C4-2B (cell line): ENCODE results near the gene PPP3R1.

Experiments used
- H3K27ac ChIP-seq: fragments of 450-650 bp; 2 replicates; pipeline ENCODE4 v1.5.1; 2017
- CTCF ChIP-seq: fragments of 450-650 bp; conservative IDR thresholded peaks from 2 replicates; pipeline ENCODE4 v1.5.1; 2017; ENCODE audit warnings: mild to moderate bottlenecking
- ZFX ChIP-seq: fragments of 450-650 bp; IDR thresholded peaks from 2 replicates; pipeline ENCODE4 v1.6.1; 2017

The PPP3R1 gene

GRCh38 chr2:68163641-68164040 is 88.7 kb downstream of the PPP3R1 start:
- no peak overlapping the region for H3K27ac ChIP-seq
- TF ChIP-seq ZFX, result no peak
- TF ChIP-seq CTCF, result no peak

GRCh38 chr2:68158134-68158447 is 94.2 kb downstream of the PPP3R1 start:
- TF ChIP-seq CTCF (no peak), ZFX (peak; percentile 29; the same call in 1 of the 2 replicates)
- peak overlapping the region; percentile 82 for H3K27ac ChIP-seq

- peak within 1 kb of the TSS; percentile 82 for H3K27ac ChIP-seq
Measured at GRCh38 chr2:68157402-68158133, 94.8 kb downstream of the PPP3R1 start, which contains the start of gene PNO1. Gene PNO1 (plus strand): TSS chr2:68157888. CDS start chr2:68157935, 47 bp downstream.

GRCh38 chr2:68157002-68157401 is 95.3 kb downstream of the PPP3R1 start:
- peak overlapping the region; percentile 82 for H3K27ac ChIP-seq
- TF ChIP-seq CTCF (no peak), ZFX (no peak)

More at GRCh38 chr2:68157402-68158133, 94.8 kb downstream of the PPP3R1 start, which contains the start of gene PNO1:
- peak; percentile 70; the same call in 1 of the 2 replicates for TF ChIP-seq ZFX
- TF ChIP-seq CTCF, result no peak

- TF ChIP-seq ZFX (no peak), CTCF (no peak)
- peak overlapping the region; percentile 82; the same call in 1 of the 2 replicates for H3K27ac ChIP-seq
Measured at GRCh38 chr2:68156419-68156818, 95.9 kb downstream of the PPP3R1 start.

- no peak overlapping the region for H3K27ac ChIP-seq
- TF ChIP-seq CTCF (no peak), ZFX (no peak)
Measured at GRCh38 chr2:68155618-68156017, 96.7 kb downstream of the PPP3R1 start.

- H3K27ac ChIP-seq, result no peak overlapping the region
- TF ChIP-seq CTCF (no peak), ZFX (no peak)
Measured at GRCh38 chr2:68152681-68153347, 99.5 kb downstream of the PPP3R1 start.
